Activated naive CD4-positive, alpha-beta T cell treated with anti-CD3 and anti-CD28 coated beads, Interleukin-2, amount 10 ng/mL, durations not matched to agents 7 days and 5 days (primary cell): ENCODE measurements around the gene RNU6-9.

Experiments
- CTCF ChIA-PET: fragments of 350-600 bp; sonication (Branson Sonifier 250); formaldehyde crosslinking; loops from one replicate; lab custom pipeline; 2021; ENCODE audit warnings: antibody characterized with exemption; lab: Charles Lee
- DNase-seq: peaks from one replicate; pipeline ENCODE4 v3.0.0-alpha.2; 2020
- H3K27ac Mint-ChIP-seq: one replicate; pipeline ENCODE4 v1.8.0; 2021; ENCODE audit warnings: mild to moderate bottlenecking, moderate library complexity, mixed read lengths
- H3K27me3 Mint-ChIP-seq: one replicate; pipeline ENCODE4 v1.8.0; 2021; ENCODE audit warnings: mild to moderate bottlenecking, mixed read lengths
- H3K36me3 Mint-ChIP-seq: one replicate; pipeline ENCODE4 v1.8.0; 2021; ENCODE audit warnings: mixed read lengths
- H3K4me1 Mint-ChIP-seq: one replicate; pipeline ENCODE4 v1.8.0; 2021; ENCODE audit warnings: mixed read lengths
- H3K4me3 Mint-ChIP-seq: one replicate; pipeline ENCODE4 v1.8.0; 2021; ENCODE audit warnings: mild to moderate bottlenecking, moderate library complexity, mixed read lengths
- H3K9me3 Mint-ChIP-seq: one replicate; pipeline ENCODE4 v1.8.0; 2021; ENCODE audit warnings: mixed read lengths

RNU6-9 gene

GRCh38 chr19:919199-920050 is 26.1 kb downstream of the RNU6-9 start:
- Mint-ChIP-seq H3K36me3 (no peaks in the 10 kb centered on the region), H3K27ac (peak overlapping the region; percentile 55), H3K9me3 (no peaks in the 10 kb centered on the region), H3K27me3 (peaks cover 55% of the 10 kb centered on the region), H3K4me1 (peaks cover 36% of the 10 kb centered on the region), H3K4me3 (peak overlapping the region; percentile 60)
- CTCF ChIA-PET, result interaction anchor here (0.8 to 4.5 kb wide), 3 partner anchors 56 to 65 kb away, joined by 4 to 24 read pairs (median 6); partner anchors contain the start of gene WDR18
- DNase-seq, result peak; percentile 59

- DNase-seq, result peak; percentile 73
- H3K27me3 Mint-ChIP-seq, result peaks cover 48% of the 10 kb centered on the region
- CTCF ChIA-PET, result interaction anchor here (0.8 to 4.5 kb wide), 3 partner anchors 57 to 64 kb away, joined by 4 to 24 read pairs (median 6); partner anchors contain the start of gene WDR18
- H3K4me1 Mint-ChIP-seq, result peaks cover 37% of the 10 kb centered on the region
- H3K9me3 Mint-ChIP-seq, result no peaks in the 10 kb centered on the region
- peak overlapping the region; percentile 73 for H3K4me3 Mint-ChIP-seq
- H3K27ac Mint-ChIP-seq, result peak overlapping the region; percentile 49
- no peaks in the 10 kb centered on the region for H3K36me3 Mint-ChIP-seq
These were observed 27.0 kb downstream of the RNU6-9 start for GRCh38 chr19:920051-920864.

GRCh38 chr19:924553-925086 is 31.3 kb downstream of the RNU6-9 start:
- Mint-ChIP-seq H3K27me3 (peaks cover 16% of the 10 kb centered on the region), H3K4me1 (peaks cover 28% of the 10 kb centered on the region), H3K27ac (peak overlapping the region; percentile 55), H3K36me3 (peaks cover 2% of the 10 kb centered on the region), H3K9me3 (no peaks in the 10 kb centered on the region), H3K4me3 (peak overlapping the region; percentile 76)
- CTCF ChIA-PET, result interaction anchor here (0.8 to 3.7 kb wide), 2 partner anchors 58 to 61 kb away, joined by 5 to 74 read pairs; partner anchors contain the start of gene WDR18
- DNase-seq, result peak; percentile 51

GRCh38 chr19:925087-925525 is 31.8 kb downstream of the RNU6-9 start:
- no peaks in the 10 kb centered on the region for H3K9me3 Mint-ChIP-seq
- H3K4me3 Mint-ChIP-seq, result peak overlapping the region; percentile 76
- H3K4me1 Mint-ChIP-seq, result peaks cover 28% of the 10 kb centered on the region
- CTCF ChIA-PET, result interaction anchor here (0.8 to 3.7 kb wide), 2 partner anchors 58 to 61 kb away, joined by 5 to 74 read pairs; partner anchors contain the start of gene WDR18
- peaks cover 5% of the 10 kb centered on the region for H3K36me3 Mint-ChIP-seq
- DNase-seq, result peak; percentile 81
- H3K27me3 Mint-ChIP-seq, result peaks cover 16% of the 10 kb centered on the region
- peak overlapping the region; percentile 82 for H3K27ac Mint-ChIP-seq

GRCh38 chr19:925526-926322 is 32.4 kb downstream of the RNU6-9 start, which contains the start of gene ARID3A:
Gene ARID3A, plus strand, starts transcription at chr19:926035. Its CDS starts 3,494 bp downstream, at chr19:929529.
- H3K36me3 Mint-ChIP-seq, result peaks cover 5% of the 10 kb centered on the region
- H3K4me3 Mint-ChIP-seq, result peak within 1 kb of the TSS; percentile 82
- no peaks in the 10 kb centered on the region for H3K9me3 Mint-ChIP-seq
- H3K27me3 Mint-ChIP-seq, result peaks cover 16% of the 10 kb centered on the region
- peaks cover 27% of the 10 kb centered on the region for H3K4me1 Mint-ChIP-seq
- CTCF ChIA-PET, result interaction anchor here (3.7 kb wide), 1 partner anchor 57 kb away, joined by 74 read pairs; the partner anchor contains the start of gene WDR18
- DNase-seq, result peak; percentile 82
- peak within 1 kb of the TSS; percentile 83 for H3K27ac Mint-ChIP-seq

GRCh38 chr19:926323-926588 is 33.0 kb downstream of the RNU6-9 start:
- Mint-ChIP-seq H3K4me1 (peaks cover 26% of the 10 kb centered on the region), H3K36me3 (peaks cover 7% of the 10 kb centered on the region), H3K27ac (peak overlapping the region; percentile 67), H3K4me3 (peak overlapping the region; percentile 82), H3K9me3 (no peaks in the 10 kb centered on the region), H3K27me3 (peaks cover 13% of the 10 kb centered on the region)
- no peak for DNase-seq
- CTCF ChIA-PET, result no interaction called here

GRCh38 chr19:926589-927350 is 33.5 kb downstream of the RNU6-9 start:
- CTCF ChIA-PET, result no interaction called here
- Mint-ChIP-seq H3K27me3 (peaks cover 8% of the 10 kb centered on the region), H3K4me1 (peaks cover 27% of the 10 kb centered on the region), H3K36me3 (peaks cover 7% of the 10 kb centered on the region), H3K4me3 (peak overlapping the region; percentile 82), H3K9me3 (no peaks in the 10 kb centered on the region), H3K27ac (peak overlapping the region; percentile 83)
- DNase-seq, result peak; percentile 68

- H3K27ac Mint-ChIP-seq, result no peak overlapping the region
- H3K9me3 Mint-ChIP-seq, result no peaks in the 10 kb centered on the region
- CTCF ChIA-PET, result interaction anchor here (0.5 kb wide), 1 partner anchor 35 kb away, joined by 3 read pairs; no protein-coding TSS in a partner anchor
- peak overlapping the region; percentile 50 for H3K4me3 Mint-ChIP-seq
- peaks cover 29% of the 10 kb centered on the region for H3K4me1 Mint-ChIP-seq
- H3K27me3 Mint-ChIP-seq, result peaks cover 7% of the 10 kb centered on the region
- H3K36me3 Mint-ChIP-seq, result peaks cover 11% of the 10 kb centered on the region
- DNase-seq, result no peak
These were observed 34.1 kb downstream of the RNU6-9 start for GRCh38 chr19:927351-927779.

GRCh38 chr19:927780-928401 is 34.6 kb downstream of the RNU6-9 start:
- Mint-ChIP-seq H3K4me1 (peaks cover 33% of the 10 kb centered on the region), H3K36me3 (peaks cover 13% of the 10 kb centered on the region), H3K9me3 (no peaks in the 10 kb centered on the region), H3K27ac (peak overlapping the region; percentile 24), H3K4me3 (peak overlapping the region; percentile 50), H3K27me3 (peaks cover 10% of the 10 kb centered on the region)
- DNase-seq, result no peak
- CTCF ChIA-PET, result interaction anchor here (0.5 kb wide), 1 partner anchor 34 kb away, joined by 3 read pairs; no protein-coding TSS in a partner anchor

- DNase-seq, result no peak
- H3K4me1 Mint-ChIP-seq, result peaks cover 32% of the 10 kb centered on the region
- CTCF ChIA-PET, result no interaction called here
- H3K9me3 Mint-ChIP-seq, result no peaks in the 10 kb centered on the region
- H3K27me3 Mint-ChIP-seq, result peaks cover 5% of the 10 kb centered on the region
- peaks cover 13% of the 10 kb centered on the region for H3K36me3 Mint-ChIP-seq
- H3K4me3 Mint-ChIP-seq, result peak overlapping the region; percentile 51
- H3K27ac Mint-ChIP-seq, result peak overlapping the region; percentile 71
These were observed 35.4 kb downstream of the RNU6-9 start for GRCh38 chr19:928471-929202.

GRCh38 chr19:929203-929890 is 36.1 kb downstream of the RNU6-9 start:
- no peak for DNase-seq
- no peak overlapping the region for H3K27ac Mint-ChIP-seq
- CTCF ChIA-PET, result no interaction called here
- peaks cover 30% of the 10 kb centered on the region for H3K4me1 Mint-ChIP-seq
- no peak overlapping the region for H3K4me3 Mint-ChIP-seq
- peaks cover 4% of the 10 kb centered on the region for H3K27me3 Mint-ChIP-seq
- no peaks in the 10 kb centered on the region for H3K9me3 Mint-ChIP-seq
- peaks cover 14% of the 10 kb centered on the region for H3K36me3 Mint-ChIP-seq
